ENCODE data around the gene PAMR1.

DNA sequence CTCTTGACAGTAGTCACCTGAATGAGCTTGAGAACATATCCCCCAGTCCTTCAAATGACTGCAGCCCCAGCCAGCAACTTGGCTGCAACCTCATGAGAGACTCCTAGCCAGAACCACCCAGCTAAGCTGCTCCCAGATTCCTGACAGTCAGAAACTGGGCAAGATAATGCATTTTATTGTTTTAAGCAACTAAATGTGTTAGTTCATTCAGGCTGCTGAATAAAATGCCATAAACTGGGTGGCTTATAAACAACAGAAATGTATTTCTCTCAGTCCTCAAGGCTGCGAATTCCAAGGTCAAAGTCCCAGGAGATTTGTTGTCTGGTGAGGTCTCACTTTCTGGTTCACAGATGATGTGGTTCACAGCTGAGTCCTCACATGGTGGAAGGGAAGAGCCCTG lies 5.8 kb upstream of the PAMR1 start:
- TF ChIP-seq, protein P1, sequence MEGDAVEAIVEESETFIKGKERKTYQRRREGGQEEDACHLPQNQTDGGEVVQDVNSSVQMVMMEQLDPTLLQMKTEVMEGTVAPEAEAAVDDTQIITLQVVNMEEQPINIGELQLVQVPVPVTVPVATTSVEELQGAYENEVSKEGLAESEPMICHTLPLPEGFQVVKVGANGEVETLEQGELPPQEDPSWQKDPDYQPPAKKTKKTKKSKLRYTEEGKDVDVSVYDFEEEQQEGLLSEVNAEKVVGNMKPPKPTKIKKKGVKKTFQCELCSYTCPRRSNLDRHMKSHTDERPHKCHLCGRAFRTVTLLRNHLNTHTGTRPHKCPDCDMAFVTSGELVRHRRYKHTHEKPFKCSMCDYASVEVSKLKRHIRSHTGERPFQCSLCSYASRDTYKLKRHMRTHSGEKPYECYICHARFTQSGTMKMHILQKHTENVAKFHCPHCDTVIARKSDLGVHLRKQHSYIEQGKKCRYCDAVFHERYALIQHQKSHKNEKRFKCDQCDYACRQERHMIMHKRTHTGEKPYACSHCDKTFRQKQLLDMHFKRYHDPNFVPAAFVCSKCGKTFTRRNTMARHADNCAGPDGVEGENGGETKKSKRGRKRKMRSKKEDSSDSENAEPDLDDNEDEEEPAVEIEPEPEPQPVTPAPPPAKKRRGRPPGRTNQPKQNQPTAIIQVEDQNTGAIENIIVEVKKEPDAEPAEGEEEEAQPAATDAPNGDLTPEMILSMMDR (IDR thresholded peaks at IDR 0.05): no peak
- TF ChIP-seq POLR2A (IDR thresholded peaks at IDR 0.05): no peak
- TF ChIP-seq EP300 (IDR thresholded peaks at IDR 0.05): no peak
